Hematopoietic multipotent progenitor cell treated with erythropoietin and hydrocortisone succinate and interleukin-3 and kit ligand, for 15 days (in vitro differentiated cells): ENCODE measurements around the gene OR4X1.
"Not testable (repeated sequence)": the region's sequence is repeated elsewhere in the genome, so short reads cannot be mapped to it uniquely, and the experiment has no call there.

ENCODE experiments used
- DNase-seq: peaks from one replicate; pipeline ENCODE4 v3.0.0-alpha.2; 2015; ENCODE audit warnings: low spot score

Gene OR4X1, protein sequence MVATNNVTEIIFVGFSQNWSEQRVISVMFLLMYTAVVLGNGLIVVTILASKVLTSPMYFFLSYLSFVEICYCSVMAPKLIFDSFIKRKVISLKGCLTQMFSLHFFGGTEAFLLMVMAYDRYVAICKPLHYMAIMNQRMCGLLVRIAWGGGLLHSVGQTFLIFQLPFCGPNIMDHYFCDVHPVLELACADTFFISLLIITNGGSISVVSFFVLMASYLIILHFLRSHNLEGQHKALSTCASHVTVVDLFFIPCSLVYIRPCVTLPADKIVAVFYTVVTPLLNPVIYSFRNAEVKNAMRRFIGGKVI

DNA sequence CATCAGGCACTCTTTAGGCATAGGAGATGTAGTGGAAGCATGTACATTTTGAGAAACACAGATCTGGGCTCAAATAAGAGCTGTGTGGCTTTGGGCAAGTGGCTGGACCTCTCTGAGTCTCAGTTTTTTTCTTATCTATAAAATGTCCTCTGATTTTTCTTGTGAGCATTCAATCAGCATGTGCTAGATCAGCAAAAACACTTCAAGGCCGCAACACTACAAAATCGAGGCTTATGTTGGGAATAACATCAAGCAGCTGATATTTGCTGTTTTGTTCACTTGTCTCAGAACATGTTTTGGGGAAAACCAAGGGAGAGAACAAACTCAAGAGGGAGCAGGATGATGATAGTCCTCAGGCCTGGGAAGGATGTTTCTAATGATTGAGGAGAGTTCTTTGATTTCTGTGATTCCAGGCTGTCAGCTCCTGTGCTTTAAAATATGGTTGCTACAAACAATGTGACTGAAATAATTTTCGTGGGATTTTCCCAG is at the start of gene OR4X1:
Gene OR4X1, plus strand, starts transcription at position 439 of the 489 bp plus-strand sequence. Its CDS starts 0 bp downstream, at position 439.
- DNase-seq, result no peak

DNA sequence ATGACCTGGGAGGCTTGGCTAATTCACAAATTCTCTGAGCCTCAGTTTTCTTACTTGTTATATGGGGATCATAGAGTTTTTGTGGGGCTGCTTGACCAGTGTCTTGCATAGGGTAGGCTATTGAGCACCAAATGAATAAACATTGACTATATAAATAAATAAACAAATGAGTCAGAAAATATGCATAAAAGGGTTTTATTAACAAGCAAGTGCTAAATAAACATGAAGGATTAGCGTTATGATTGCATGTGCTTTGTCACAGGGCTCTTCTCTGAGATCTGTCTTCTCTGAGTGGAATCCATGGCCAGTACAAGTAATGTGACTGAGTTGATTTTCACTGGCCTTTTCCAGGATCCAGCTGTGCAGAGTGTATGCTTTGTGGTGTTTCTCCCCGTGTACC is 47.2 kb upstream of the OR4X1 start, which contains the start of gene OR4B1:
Gene OR4B1, plus strand, starts transcription at position 301 of the 400 bp plus-strand sequence. Its CDS starts 0 bp downstream, at position 301.
- no peak for DNase-seq

DNA sequence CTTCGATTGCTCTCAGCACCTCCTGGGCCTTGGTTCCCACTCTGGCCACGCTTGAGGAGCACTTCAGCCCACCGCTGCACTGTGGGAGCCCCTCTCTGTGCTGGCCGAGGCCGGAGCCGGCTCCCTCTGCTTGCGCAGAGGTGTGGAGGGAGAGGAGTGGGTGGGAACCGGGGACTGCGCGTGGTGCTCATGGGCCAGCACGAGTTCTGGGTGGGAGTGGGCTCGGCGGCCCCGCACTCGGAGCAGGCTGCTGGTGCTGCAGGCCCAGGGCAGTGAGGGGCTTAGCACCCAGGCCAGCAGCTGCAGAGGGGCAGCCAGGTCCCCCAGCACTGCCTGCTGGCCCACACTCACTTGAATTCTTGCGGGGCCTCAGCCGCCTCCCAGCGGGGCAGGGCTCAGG is 34.9 kb upstream of the OR4X1 start:
- DNase-seq, result no peak

DNA sequence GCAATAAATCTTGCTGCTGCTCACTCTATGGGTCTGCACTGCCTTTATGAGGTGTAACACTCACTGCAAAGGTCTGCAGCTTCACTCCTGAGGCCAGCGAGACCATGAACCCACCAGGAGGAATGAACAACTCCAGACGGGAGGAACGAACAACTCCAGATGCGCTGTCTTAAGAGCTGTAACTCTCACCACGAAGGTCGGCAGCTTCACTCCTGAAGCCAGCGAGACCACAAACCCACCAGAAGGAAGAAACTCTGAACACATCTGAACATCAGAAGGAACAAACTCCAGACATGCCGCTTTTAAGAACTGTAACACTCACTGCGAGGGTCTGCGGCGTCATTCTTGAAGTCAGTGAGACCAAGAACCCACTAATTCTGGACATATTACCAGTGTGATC is 33.6 kb upstream of the OR4X1 start:
- not testable (repeated sequence) for DNase-seq

DNA sequence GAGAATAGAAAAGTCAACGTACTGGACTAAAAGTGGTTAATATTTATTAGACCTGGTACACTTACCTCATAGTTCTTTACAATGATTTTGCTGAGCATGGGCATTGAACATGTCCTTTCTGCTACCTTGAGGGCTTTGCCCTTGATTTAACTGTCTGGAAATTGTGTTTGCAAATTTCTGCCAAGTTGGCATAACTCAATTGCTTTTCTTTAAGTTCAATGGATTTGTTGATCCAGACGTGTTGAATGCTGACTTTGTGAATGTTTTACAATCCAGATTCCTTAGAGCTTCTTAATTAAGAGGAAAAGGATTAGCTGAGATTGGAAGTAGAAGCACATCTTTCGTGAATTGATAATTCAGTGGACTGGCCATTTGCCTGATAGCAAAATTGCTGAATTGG is 25.9 kb upstream of the OR4X1 start:
- no peak for DNase-seq

DNA sequence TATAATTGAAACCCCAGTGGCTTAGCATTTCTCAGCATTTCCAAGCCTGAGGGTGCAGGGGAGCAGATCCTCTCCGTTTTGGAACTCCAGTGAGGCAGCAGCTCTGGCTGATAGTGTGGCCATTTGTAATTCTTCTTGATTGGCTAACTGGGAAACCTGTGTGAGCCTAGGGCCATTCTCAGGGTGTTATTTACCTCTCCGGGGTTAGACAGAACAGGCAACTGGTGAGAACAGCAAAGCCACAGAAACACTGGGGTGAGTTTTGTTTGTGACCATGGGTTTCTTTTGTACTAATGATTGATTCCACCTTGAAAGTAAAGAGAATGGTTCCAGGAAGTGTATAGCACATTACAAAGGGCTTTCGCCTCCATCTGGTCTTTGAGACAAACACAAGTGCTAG is 21.2 kb upstream of the OR4X1 start:
- no peak for DNase-seq

DNA sequence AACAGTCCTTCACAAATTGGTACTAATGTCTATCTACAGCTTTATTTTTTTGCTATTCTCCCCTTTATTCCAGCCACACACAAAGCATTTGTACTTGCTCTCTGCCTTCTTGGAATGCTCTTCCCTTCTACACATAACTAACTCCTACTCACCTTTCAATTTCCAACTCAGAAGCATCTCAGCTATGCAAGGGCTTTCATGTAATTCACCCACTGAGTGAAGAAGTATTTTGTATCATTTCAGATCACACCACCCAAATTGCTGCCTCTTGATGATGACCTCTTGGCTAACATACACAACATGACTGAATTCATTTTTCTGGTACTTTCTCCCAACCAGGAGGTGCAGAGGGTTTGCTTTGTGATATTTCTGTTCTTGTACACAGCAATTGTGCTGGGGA is 18.9 kb upstream of the OR4X1 start, which contains the start of gene OR4X2:
Gene OR4X2, plus strand, starts transcription at position 301 of the 400 bp plus-strand sequence. Its CDS starts 0 bp downstream, at position 301.
- DNase-seq, result no peak

DNA sequence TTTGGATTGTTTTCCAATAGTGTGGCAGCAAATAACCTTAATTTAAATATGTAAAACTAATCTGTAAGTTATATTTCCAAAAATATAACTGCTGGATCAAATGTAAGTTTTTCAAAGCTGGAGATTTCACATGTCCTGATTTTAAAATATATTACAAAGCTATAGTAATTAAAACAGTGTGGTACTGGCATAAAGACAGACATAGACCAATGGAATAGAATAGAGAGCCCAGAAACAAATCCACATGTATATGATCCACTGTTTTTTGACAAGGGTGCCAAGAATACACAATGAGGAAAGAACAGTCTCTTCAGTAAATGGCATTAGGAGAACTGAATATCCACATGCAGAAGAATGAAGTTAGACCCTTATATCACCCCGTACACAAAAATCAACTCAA is 14.8 kb upstream of the OR4X1 start:
- no peak for DNase-seq

DNA sequence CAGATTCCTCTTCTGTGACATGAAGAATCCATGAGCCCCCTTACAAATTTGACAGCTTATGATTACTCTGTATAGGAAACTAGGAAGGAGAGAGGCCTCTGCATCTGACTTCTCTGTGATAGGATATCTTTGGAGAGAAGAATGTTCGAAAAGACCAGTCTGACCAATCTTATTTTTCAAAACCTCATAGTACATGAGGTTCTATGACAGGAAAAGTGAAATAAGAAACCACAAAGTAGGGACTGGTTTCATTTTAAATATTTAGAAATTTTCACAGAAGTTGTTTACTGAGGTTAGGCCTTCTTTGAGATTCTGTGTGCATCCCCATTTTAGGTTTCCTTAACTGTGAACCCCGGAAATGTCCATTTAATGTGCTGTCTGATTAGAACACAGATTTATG is 2.1 kb upstream of the OR4X1 start:
- no peak for DNase-seq

DNA sequence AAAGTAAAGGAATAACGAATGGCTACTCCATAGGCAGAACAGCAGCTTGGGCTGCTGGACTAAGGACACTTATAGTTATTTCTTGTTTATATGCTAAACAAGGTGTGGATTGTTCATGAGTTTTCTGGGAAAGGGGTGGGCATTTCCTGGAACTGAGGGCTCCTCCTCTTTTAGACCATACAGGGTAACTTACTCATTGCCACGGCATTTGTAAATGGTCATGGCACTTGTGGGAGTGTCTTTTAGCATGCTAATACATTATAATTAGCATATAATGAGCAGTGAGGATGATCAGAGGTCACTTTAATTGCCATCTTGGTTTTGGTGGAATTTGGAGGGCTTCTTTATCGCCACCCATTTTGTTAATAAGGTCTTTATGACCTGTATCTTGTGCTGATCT is 7.0 kb downstream of the OR4X1 start:
- DNase-seq, result no peak

DNA sequence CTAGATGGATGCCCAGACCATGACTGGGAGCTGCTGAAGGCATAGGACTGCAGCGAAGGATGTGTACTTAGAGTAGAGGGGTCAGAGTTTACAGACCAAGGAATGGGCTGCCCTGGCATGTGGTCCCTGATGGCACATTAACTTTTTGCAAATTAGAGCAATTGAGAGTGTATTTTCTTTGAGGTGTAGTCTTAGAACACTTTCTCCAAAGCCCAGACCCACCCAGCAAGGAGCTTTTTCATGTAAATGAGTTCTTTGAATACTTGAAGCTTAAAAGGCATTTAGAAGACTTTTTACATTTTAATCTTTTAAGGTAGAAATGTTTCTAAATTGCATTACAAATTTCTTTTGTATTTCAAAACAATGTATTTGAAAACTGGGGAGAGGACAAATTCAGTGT is 8.9 kb downstream of the OR4X1 start:
- DNase-seq, result no peak

DNA sequence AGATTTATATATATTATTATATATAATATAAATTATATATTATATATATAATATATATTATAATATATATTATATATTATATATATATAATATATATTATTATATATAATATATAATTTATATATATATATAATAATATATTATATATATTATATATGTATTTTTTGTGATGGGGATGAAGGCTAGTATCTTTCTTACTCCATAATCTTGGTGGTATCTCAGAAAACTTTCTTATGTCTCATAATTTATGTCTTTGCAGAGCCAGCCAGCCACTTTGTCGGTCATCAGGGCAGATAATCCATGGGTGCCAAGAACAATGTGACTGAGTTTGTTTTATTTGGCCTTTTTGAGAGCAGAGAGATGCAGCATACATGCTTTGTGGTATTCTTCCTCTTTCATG is 42.3 kb downstream of the OR4X1 start, which contains the start of gene OR4S1:
Gene OR4S1, plus strand, starts transcription at position 301 of the 400 bp plus-strand sequence. Its CDS starts 0 bp downstream, at position 301.
- DNase-seq, result no peak

DNA sequence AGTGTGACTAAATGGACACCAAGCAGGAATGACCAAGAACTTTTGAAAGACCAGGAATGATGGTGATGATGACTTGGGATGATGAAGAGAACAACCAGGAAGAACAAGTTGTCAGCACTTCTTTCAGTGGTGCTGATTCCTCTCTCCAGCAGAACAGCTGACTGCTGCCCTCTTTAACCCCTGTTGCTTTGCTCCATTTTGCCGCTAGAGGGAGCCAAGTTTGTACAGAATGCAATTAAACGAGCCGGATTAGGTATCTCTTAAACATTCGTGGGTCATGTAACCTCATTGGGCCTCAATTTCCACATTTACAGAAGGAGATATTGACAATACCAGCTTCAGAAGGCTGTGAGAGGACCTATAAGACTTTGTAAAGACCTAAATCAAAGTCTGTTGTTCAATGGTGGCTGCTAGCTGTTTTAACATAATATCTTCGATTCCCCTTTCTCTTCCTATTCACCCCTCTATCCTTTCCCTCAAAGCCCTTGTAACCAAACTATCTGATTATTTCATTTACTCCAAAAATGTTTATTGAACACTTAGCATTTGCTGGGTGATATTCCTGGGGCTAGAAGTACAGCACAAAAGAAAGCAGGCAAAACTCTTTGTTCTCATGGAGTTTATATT is 44.2 kb downstream of the OR4X1 start:
- peak; percentile 49 for DNase-seq

DNA sequence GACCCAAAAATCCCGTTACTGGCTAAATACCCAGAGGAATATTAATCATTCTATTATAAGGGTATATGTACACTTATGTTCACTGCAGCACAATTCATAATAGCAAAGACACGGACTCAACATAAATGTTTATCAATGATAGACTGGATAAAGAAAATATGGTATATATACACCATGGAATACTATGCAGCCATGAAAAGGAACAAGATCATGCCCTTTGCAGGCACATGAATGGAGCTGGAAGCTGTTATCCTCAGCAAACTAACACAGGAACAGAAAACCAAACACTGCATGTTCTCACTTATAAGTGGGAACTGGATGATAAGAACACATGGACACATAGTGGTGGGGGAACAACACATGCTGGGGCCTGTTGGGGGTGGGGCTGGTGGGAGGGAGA is 49.9 kb downstream of the OR4X1 start:
- not testable (repeated sequence) for DNase-seq
